A673 (cell line): ENCODE results near the gene RELN. TPM values are rescaled to one million over a fixed set of nuclear protein-coding genes. Genes with fewer than 3 reads are reported as not detected.

Experiments
- BruUV-seq: library from RNA; stranded (reverse); fragments of 400-500 nt; replicated peaks from 2 replicates; lab custom pipeline; 2021; lab: Mats Ljungman, UMichigan
- CTCF ChIA-PET: fragments of 300-600 bp; sonication (Branson Sonifier 250); formaldehyde crosslinking; loops from one replicate; lab custom pipeline; 2022; ENCODE audit warnings: antibody characterized with exemption; lab: Charles Lee
- POLR2A ChIA-PET: fragments of 300-600 bp; sonication (Branson Sonifier 250); formaldehyde crosslinking; loops from one replicate; lab custom pipeline; 2022; ENCODE audit warnings: antibody characterized with exemption; ENCODE audit not compliant: low non-redundant PET; lab: Charles Lee
- DNase-seq: peaks from one replicate; pipeline ENCODE4 v3.0.0-alpha.2; 2015; ENCODE audit warnings: low spot score
- H3K27ac ChIP-seq: fragments of 200-600 bp; sonication (generic); 2 replicates; pipeline ENCODE4 v1.5.1; 2016; ENCODE audit warnings: mixed run types, low read depth, mild to moderate bottlenecking, mixed read lengths, antibody characterized with exemption, low read length; ENCODE audit not compliant: poor library complexity, severe bottlenecking
- H3K27me3 ChIP-seq: fragments of 200-600 bp; sonication (generic); replicated peaks from 2 replicates; pipeline ENCODE4 v1.6.1; 2017; ENCODE audit warnings: mixed run types, low read depth, mild to moderate bottlenecking, mixed read lengths, antibody characterized with exemption, low read length; ENCODE audit not compliant: insufficient read depth, poor library complexity
- H3K36me3 ChIP-seq: fragments of 200-600 bp; sonication (generic); 2 replicates; pipeline ENCODE4 v1.6.1; 2016; ENCODE audit warnings: mixed run types, mild to moderate bottlenecking, mixed read lengths, antibody characterized with exemption, low read length; ENCODE audit not compliant: insufficient read depth, poor library complexity, severe bottlenecking
- H3K4me1 ChIP-seq: fragments of 200-600 bp; sonication (generic); 2 replicates; pipeline ENCODE4 v1.6.1; 2017; ENCODE audit warnings: mixed run types, mild to moderate bottlenecking, mixed read lengths, antibody characterized with exemption, low read length; ENCODE audit not compliant: insufficient read depth, poor library complexity, severe bottlenecking
- H3K4me3 ChIP-seq: fragments of 200-600 bp; sonication (generic); 2 replicates; pipeline ENCODE4 v1.5.1; 2016; ENCODE audit warnings: low read depth, mixed run types, mild to moderate bottlenecking, mixed read lengths, low read length; ENCODE audit not compliant: poor library complexity, severe bottlenecking
- H3K9me3 ChIP-seq: fragments of 200-600 bp; sonication (generic); 2 replicates; pipeline ENCODE4 v1.6.1; 2016; ENCODE audit warnings: mixed run types, low read depth, mild to moderate bottlenecking, mixed read lengths, antibody characterized with exemption, low read length; ENCODE audit not compliant: poor library complexity, severe bottlenecking
- CTCF ChIP-seq: fragments of 300-800, 200-600 bp; sonication (generic); conservative IDR thresholded peaks from 2 replicates; pipeline ENCODE4 v1.5.1; 2017; ENCODE audit warnings: low read depth, mild to moderate bottlenecking, antibody characterized with exemption, low read length, moderate library complexity, mixed read lengths
- EZH2 ChIP-seq: fragments of 200-600 bp; sonication (generic); IDR thresholded peaks from 2 replicates; pipeline ENCODE4 v1.6.1; 2017; ENCODE audit warnings: borderline replicate concordance, low read depth, mild to moderate bottlenecking, mixed read lengths, antibody characterized with exemption, low read length; ENCODE audit not compliant: poor library complexity, severe bottlenecking
- intact Hi-C: fragments of 100-400 bp; cut with micrococcal nuclease; formaldehyde crosslinking; loops from one replicate; pipeline ENCODE4 v1.10.0; 2022; ENCODE audit not compliant: unreplicated experiment
- total RNA-seq: library from RNA; stranded (reverse); gene quantifications from 2 replicates; pipeline ENCODE4 v1.2.3, GENCODE V29; 2021

Gene RELN
- total RNA-seq, 1 experiment from 2014 or later = not detected

- TF ChIP-seq CTCF (no peak), EZH2 (no peak)
- intact Hi-C loops = no loop called here
- CTCF ChIA-PET = no interaction called here
These were observed 383.8 kb downstream of the RELN start for GRCh38 chr7:103605640-103606039.

DNA sequence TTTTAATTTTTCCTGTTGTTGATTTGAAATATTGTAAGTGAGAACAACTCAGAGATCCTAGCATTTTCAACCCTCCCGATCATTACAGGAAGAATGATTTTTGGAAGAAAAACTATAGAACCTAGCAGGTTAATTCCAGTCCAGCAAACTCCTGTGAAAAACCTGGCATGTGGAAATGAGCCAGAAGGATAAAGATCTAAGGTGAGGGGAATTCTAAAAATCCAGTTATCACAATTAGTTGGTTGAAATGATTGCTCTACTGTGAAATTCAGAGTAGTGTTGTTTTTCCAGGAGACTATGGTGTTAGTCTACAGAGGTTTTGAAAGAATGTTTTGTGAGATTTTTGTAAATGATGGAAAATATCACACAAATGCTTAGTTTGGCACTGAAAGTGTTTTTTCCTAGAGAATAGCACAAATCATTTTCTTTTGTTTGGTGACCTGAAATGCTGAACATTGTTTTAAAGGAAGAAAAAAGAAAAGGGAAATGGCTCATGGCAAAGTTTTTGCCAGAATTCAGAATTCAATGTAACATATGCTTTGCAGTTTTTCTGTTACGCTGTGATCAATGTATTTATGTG is 391.0 kb downstream of the RELN start:
- BruUV-seq = no TSS peak
- peaks cover 64% of the 10 kb centered on the region for H3K27me3 ChIP-seq
- DNase-seq = no peak
- H3K4me3 ChIP-seq = no peak overlapping the region
- intact Hi-C loops = no loop called here
- H3K4me1 ChIP-seq = no peaks in the 10 kb centered on the region
- ChIA-PET CTCF (no interaction called here), POLR2A (no interaction called here)
- TF ChIP-seq CTCF (no peak), EZH2 (no peak)
- no peak overlapping the region for H3K27ac ChIP-seq
- no peaks in the 10 kb centered on the region for H3K9me3 ChIP-seq
- no peaks in the 10 kb centered on the region for H3K36me3 ChIP-seq

More at GRCh38 chr7:103605640-103606039, 383.8 kb downstream of the RELN start:
- Histone ChIP-seq H3K4me1 (no peaks in the 10 kb centered on the region), H3K27me3 (peaks cover 11% of the 10 kb centered on the region), H3K27ac (no peak overlapping the region), H3K4me3 (no peak overlapping the region), H3K36me3 (no peaks in the 10 kb centered on the region), H3K9me3 (no peaks in the 10 kb centered on the region)
- BruUV-seq = no TSS peak
- POLR2A ChIA-PET = no interaction called here
- DNase-seq = no peak

- BruUV-seq = no TSS peak
- no peak for TF ChIP-seq CTCF
- TF ChIP-seq EZH2 = no peak
- Histone ChIP-seq H3K9me3 (no peaks in the 10 kb centered on the region), H3K36me3 (no peaks in the 10 kb centered on the region), H3K27ac (no peak overlapping the region), H3K4me1 (no peaks in the 10 kb centered on the region), H3K27me3 (peaks cover 72% of the 10 kb centered on the region), H3K4me3 (no peak overlapping the region)
- ChIA-PET POLR2A (no interaction called here), CTCF (no interaction called here)
- intact Hi-C loops = no loop called here
- no peak for DNase-seq
These were observed 391.9 kb downstream of the RELN start for GRCh38 chr7:103597606-103598005.
